Measurements from ENCODE around the gene LAYN. TPM values are rescaled to one million over a fixed set of nuclear protein-coding genes. Genes with fewer than 3 reads are reported as not detected.

LAYN gene
- total and polyA plus RNA-seq, 2 of the 13 experiments (the other 11 are each of a cell fraction or from before 2014, with no cell fraction given), result 0.17 TPM; not detected in 1

DNA sequence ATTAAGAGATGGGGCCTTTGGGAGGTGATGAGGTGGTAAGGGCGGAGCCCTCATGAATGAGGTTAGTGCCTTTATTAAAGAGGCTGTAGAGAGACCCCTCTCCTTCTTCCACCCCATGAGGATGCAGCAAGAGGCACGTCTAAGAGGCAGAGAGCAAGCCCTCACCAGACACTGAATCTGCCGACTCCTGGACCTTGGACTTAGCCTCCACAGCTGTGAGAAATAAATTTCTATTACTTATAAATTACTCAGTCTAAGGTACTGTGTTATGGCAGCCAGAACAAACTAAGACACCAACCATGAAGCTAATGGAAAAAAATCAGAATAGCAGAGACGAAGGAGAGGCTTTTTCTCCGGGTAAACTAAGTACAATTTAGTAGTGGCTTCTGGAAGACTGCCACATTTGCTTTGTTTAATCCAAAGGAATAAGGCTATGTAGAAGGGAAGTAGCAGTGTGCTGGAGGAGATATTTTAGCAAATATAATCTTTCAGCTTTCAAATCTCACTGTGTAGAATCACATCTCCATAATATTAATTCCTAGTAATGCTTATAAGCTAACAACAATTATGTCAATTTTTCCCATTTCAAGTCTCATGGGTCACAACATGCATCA is 49.5 kb downstream of the LAYN start:
- Histone ChIP-seq H3K4me1 (ENCODE audit: insufficient read depth, low read length) (peaks cover 40% of the 10 kb centered on the region), H3K27me3 (ENCODE audit: control insufficient read depth in 1 of 2, insufficient read depth in 2 of 2, low read length in 2 of 2) (no peaks in the 10 kb centered on the region), H3K4me3 (replicated peaks in 1 of 3; ENCODE audit: insufficient read depth in 1 of 3, low read depth in 2 of 3, low read length in 3 of 3) (no peak overlapping the region), H4K20me1 (ENCODE audit: insufficient read depth, low read length) (no peaks in the 10 kb centered on the region), H3K36me3 (replicated peaks in 1 of 2; ENCODE audit: control insufficient read depth in 1 of 2, insufficient read depth in 2 of 2, low read length in 2 of 2) (no peaks in the 10 kb centered on the region), H3K9me3 (ENCODE audit: low read length) (no peaks in the 10 kb centered on the region), H3K27ac (ENCODE audit: extremely low read length, insufficient read depth, low read length) (no peak overlapping the region), H2AFZ (ENCODE audit: low read length) (no peak overlapping the region), H3K79me2 (ENCODE audit: insufficient read depth, low read length) (no peaks in the 10 kb centered on the region), H3K4me2 (ENCODE audit: low read depth, low read length) (no peak overlapping the region), H3K9ac (ENCODE audit: insufficient read depth, low read depth, low read length) (no peak overlapping the region)
- no TSS peak for BruUV-seq (replicated peaks)
- in situ Hi-C loops (cut with HindIII; ENCODE audit: extremely low pct_ligation_motif_present, low pct_unique_long_range_greater_than_20kb), result no loop called here
- WGBS (ENCODE audit: low lambda C conversion rate), result 43% methylated on average over 5 of the region's 5 CpGs
- intact Hi-C loops (cut with micrococcal nuclease; ENCODE audit: unreplicated experiment), result no loop called here
- FAIRE-seq (no peak), DNase-seq (ENCODE audit: low spot score) (no peak), ATAC-seq (no peak)
- POLR2A ChIA-PET, result no interaction called here
- CTCF ChIA-PET (ENCODE audit: low intra/inter-chr PET ratio, low total read pairs), result no interaction called here
- no peak for TF ChIP-seq ZBTB42 (CRISPR knock-in tag; IDR thresholded peaks at IDR 0.05)
- TF ChIP-seq, protein P1, sequence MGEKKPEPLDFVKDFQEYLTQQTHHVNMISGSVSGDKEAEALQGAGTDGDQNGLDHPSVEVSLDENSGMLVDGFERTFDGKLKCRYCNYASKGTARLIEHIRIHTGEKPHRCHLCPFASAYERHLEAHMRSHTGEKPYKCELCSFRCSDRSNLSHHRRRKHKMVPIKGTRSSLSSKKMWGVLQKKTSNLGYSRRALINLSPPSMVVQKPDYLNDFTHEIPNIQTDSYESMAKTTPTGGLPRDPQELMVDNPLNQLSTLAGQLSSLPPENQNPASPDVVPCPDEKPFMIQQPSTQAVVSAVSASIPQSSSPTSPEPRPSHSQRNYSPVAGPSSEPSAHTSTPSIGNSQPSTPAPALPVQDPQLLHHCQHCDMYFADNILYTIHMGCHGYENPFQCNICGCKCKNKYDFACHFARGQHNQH (CRISPR knock-in tag; IDR thresholded peaks at IDR 0.05), result no peak
- no peak for TF ChIP-seq MTF1 (CRISPR knock-in tag; IDR thresholded peaks at IDR 0.05)
- TF ChIP-seq ZNF547 (CRISPR knock-in tag; IDR thresholded peaks at IDR 0.05), result no peak

DNA sequence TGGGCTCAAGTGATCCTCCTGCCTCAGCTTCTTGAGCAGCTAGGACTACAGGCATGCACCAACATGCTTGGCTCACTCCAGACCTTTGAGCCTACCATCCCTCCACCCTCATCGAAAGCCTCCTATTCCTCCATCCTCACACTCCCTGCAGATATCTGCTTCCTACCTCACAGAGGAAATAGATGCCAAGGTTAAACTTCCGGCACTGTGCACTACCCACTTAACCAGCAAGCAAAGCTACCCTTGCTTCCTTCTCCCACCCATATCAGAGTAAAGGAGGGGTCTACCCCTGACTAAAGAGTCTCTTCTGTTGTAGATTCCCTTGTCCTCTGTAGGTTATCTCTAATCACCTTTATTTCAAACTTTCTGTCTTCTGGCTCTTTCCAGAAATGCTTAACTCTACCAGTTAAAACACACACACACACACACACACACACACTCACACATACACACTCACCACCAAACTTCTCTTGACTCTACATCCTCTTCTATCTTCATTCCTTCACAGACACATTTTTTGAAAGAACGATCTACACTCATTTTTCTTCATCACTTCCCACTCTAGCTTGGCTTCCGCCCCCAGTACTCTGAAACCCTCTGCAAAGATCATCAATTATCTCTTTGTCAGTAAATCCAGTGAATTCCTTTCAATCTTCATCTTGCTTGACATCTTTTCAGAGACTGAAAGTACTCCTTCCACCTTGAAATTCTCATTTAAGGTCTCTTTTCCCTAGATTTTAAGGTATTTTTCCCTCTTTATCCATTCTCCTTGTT is 50.9 kb downstream of the LAYN start:
- H3K27me3 ChIP-seq (ENCODE audit: control insufficient read depth in 1 of 2, insufficient read depth in 2 of 2, low read length in 2 of 2), result no peaks in the 10 kb centered on the region
- DNase-seq (ENCODE audit: low spot score), result no peak
- no peak overlapping the region for H3K4me3 ChIP-seq (replicated peaks in 1 of 3; ENCODE audit: insufficient read depth in 1 of 3, low read depth in 2 of 3, low read length in 3 of 3)
- no peaks in the 10 kb centered on the region for H3K79me2 ChIP-seq (ENCODE audit: insufficient read depth, low read length)
- no peak for ATAC-seq
- H3K9ac ChIP-seq (ENCODE audit: insufficient read depth, low read depth, low read length), result no peak overlapping the region
- no TSS peak for BruUV-seq (replicated peaks)
- H2AFZ ChIP-seq (ENCODE audit: low read length), result no peak overlapping the region
- in situ Hi-C loops (cut with HindIII; ENCODE audit: extremely low pct_ligation_motif_present, low pct_unique_long_range_greater_than_20kb), result no loop called here
- WGBS (ENCODE audit: low lambda C conversion rate), result 72% methylated on average over 4 of the region's 4 CpGs
- 0 out of 2 replicates have a peak overlapping the region, but pooled peaks have one; percentile 8 for H3K4me2 ChIP-seq (ENCODE audit: low read depth, low read length)
- H3K4me1 ChIP-seq (ENCODE audit: insufficient read depth, low read length), result peaks cover 40% of the 10 kb centered on the region
- intact Hi-C loops (cut with micrococcal nuclease; ENCODE audit: unreplicated experiment), result no loop called here
- no peak for FAIRE-seq
- ChIA-PET POLR2A (no interaction called here), CTCF (ENCODE audit: low intra/inter-chr PET ratio, low total read pairs) (no interaction called here)
- no peaks in the 10 kb centered on the region for H4K20me1 ChIP-seq (ENCODE audit: insufficient read depth, low read length)
- H3K9me3 ChIP-seq (ENCODE audit: low read length), result no peaks in the 10 kb centered on the region
- no peak overlapping the region for H3K27ac ChIP-seq (ENCODE audit: extremely low read length, insufficient read depth, low read length)
- no peaks in the 10 kb centered on the region for H3K36me3 ChIP-seq (replicated peaks in 1 of 2; ENCODE audit: control insufficient read depth in 1 of 2, insufficient read depth in 2 of 2, low read length in 2 of 2)
- TF ChIP-seq, protein P2, sequence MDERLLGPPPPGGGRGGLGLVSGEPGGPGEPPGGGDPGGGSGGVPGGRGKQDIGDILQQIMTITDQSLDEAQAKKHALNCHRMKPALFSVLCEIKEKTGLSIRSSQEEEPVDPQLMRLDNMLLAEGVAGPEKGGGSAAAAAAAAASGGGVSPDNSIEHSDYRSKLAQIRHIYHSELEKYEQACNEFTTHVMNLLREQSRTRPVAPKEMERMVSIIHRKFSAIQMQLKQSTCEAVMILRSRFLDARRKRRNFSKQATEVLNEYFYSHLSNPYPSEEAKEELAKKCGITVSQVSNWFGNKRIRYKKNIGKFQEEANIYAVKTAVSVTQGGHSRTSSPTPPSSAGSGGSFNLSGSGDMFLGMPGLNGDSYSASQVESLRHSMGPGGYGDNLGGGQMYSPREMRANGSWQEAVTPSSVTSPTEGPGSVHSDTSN (CRISPR knock-in tag; IDR thresholded peaks at IDR 0.05), result no peak
- no peak for TF ChIP-seq ZNF274 (CRISPR knock-in tag; IDR thresholded peaks at IDR 0.05)
- no peak for TF ChIP-seq ZBTB42 (CRISPR knock-in tag; IDR thresholded peaks at IDR 0.05)
- no peak for TF ChIP-seq ZNF746 (CRISPR knock-in tag; IDR thresholded peaks at IDR 0.05)
- no peak for TF ChIP-seq RFX3 (CRISPR knock-in tag; IDR thresholded peaks at IDR 0.05)
- TF ChIP-seq, protein P3, sequence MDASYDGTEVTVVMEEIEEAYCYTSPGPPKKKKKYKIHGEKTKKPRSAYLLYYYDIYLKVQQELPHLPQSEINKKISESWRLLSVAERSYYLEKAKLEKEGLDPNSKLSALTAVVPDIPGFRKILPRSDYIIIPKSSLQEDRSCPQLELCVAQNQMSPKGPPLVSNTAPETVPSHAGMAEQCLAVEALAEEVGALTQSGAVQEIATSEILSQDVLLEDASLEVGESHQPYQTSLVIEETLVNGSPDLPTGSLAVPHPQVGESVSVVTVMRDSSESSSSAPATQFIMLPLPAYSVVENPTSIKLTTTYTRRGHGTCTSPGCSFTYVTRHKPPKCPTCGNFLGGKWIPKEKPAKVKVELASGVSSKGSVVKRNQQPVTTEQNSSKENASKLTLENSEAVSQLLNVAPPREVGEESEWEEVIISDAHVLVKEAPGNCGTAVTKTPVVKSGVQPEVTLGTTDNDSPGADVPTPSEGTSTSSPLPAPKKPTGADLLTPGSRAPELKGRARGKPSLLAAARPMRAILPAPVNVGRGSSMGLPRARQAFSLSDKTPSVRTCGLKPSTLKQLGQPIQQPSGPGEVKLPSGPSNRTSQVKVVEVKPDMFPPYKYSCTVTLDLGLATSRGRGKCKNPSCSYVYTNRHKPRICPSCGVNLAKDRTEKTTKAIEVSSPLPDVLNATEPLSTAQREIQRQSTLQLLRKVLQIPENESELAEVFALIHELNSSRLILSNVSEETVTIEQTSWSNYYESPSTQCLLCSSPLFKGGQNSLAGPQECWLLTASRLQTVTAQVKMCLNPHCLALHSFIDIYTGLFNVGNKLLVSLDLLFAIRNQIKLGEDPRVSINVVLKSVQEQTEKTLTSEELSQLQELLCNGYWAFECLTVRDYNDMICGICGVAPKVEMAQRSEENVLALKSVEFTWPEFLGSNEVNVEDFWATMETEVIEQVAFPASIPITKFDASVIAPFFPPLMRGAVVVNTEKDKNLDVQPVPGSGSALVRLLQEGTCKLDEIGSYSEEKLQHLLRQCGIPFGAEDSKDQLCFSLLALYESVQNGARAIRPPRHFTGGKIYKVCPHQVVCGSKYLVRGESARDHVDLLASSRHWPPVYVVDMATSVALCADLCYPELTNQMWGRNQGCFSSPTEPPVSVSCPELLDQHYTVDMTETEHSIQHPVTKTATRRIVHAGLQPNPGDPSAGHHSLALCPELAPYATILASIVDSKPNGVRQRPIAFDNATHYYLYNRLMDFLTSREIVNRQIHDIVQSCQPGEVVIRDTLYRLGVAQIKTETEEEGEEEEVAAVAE (CRISPR knock-in tag; IDR thresholded peaks at IDR 0.05; ENCODE audit: borderline replicate concordance), result no peak
